Duodenal mucosa (tissue), 2 donors: Measurements from ENCODE around the gene STRN3.
"Not testable (repeated sequence)": the region's sequence is repeated elsewhere in the genome, so short reads cannot be mapped to it uniquely, and the experiment has no call there.

Experiments
- H3K27ac ChIP-seq: one replicate; pipeline ENCODE4 v1.7.0; 2013; ENCODE audit warnings: low read depth, low read length
- H3K27me3 ChIP-seq, 2 donors: one replicate each; pipeline ENCODE4 v1.7.0; 2013; ENCODE audit warnings: low read length in 2 of 2, control low read depth in 1 of 2; ENCODE audit not compliant: insufficient read depth in 2 of 2, control insufficient read depth in 1 of 2
- H3K36me3 ChIP-seq, 2 donors: one replicate each; pipeline ENCODE4 v1.7.0; 2013; ENCODE audit warnings: low read length in 2 of 2, control low read depth in 1 of 2; ENCODE audit not compliant: insufficient read depth in 2 of 2, control insufficient read depth in 1 of 2
- H3K4me1 ChIP-seq, 2 donors: one replicate each; pipeline ENCODE4 v1.7.0; 2013; ENCODE audit warnings: low read length in 2 of 2, control low read depth in 1 of 2; ENCODE audit not compliant: insufficient read depth in 2 of 2, control insufficient read depth in 1 of 2
- H3K4me3 ChIP-seq, 2 donors: one replicate each; pipeline ENCODE4 v1.7.0; 2013; ENCODE audit warnings: low read length in 2 of 2, low read depth in 1 of 2
- H3K9ac ChIP-seq, 2 donors: one replicate each; pipeline ENCODE4 v1.7.0; 2013; ENCODE audit warnings: low read length in 2 of 2, low read depth in 1 of 2
- H3K9me3 ChIP-seq, 2 donors: one replicate each; pipeline ENCODE4 v1.7.0; 2013; ENCODE audit warnings: low read length in 2 of 2, control low read depth in 1 of 2; ENCODE audit not compliant: control insufficient read depth in 1 of 2

The STRN3 gene

DNA sequence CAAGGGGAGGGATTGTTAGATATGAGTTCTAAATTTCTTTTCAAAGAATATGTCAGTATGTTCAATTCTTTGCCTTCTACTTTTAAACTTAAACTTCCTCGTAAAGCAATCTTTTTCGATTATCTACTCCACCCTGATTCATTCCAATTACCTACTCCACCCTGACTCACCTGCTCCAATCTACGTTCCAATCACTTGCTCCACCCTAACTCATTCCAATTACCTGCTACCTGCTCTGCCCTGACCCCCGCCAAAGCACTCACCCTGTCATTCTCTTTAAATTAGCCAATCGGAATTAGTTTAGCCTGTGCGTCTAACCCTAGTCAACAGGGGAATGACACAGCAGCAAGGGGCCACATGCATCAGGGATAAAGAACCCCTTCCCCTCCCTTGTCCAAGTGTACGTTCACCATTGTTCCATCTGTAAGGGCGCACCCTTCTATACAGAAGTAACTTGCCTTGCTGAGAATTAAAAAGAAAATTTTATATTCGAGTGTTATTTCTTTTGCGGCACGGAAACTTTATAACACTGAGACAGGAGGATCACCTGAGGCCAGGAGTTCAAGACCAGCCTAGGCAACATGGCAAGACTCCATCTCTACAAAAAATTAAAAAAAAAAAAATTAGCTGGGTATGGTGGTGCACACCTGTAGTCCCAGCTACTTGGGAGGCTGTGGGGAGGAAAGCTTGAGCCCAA lies 54.0 kb downstream of the STRN3 start:
- H3K9me3 ChIP-seq, H3K4me1 ChIP-seq, H3K36me3 ChIP-seq, H3K4me3 ChIP-seq, H3K27me3 ChIP-seq, H3K27ac ChIP-seq, H3K9ac ChIP-seq: not testable (repeated sequence)

DNA sequence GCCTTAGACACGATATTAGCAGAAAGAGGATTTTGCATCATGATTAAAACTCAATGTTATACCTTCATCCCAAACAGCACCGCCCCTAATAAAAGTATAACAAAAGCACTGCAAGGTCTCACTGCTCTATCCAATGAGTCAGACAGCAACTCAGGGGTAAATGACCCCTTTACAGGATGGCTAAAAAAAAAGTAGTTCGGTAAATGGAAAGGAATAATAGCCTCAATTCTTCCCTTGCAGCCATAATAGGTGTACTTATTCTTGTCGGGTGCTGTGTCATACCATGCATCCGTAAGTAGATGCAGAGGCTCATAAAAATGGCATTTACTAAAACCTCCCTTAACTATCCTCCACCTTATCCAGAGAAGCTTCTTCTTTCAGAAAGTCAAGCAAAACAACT lies 54.6 kb downstream of the STRN3 start:
- Histone ChIP-seq H3K4me1 (peaks cover 0 to 7% of the 10 kb centered on the region in 2 donors), H3K9ac (no peak overlapping the region), H3K27ac (no peak overlapping the region), H3K4me3 (no peak overlapping the region), H3K27me3 (no peaks in the 10 kb centered on the region), H3K9me3 (peaks cover 3 to 5% of the 10 kb centered on the region in 2 donors), H3K36me3 (peaks cover 3 to 4% of the 10 kb centered on the region in 2 donors)

DNA sequence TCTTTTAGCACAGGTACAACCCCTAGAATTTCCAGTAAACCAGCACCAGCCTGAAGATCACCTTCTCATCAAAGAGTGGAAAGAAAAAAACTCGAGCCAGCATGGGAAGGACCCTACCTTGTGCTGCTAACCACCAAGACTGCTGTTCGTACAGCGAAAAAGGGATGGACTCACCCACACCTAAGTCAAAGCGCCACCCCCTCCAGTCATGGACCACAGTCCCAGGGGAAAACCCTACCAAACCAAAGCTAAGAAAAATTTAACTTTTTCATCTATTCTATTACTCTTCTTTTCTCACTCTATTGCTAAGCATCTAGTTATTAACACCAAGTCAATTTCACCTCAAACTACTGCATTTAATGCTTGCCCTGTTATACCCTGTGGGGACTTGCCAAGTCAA lies 56.4 kb downstream of the STRN3 start:
- H3K4me1 ChIP-seq, H3K27me3 ChIP-seq, H3K27ac ChIP-seq, H3K4me3 ChIP-seq, H3K9ac ChIP-seq: not testable (repeated sequence)
- Histone ChIP-seq H3K9me3 (peaks cover 14 to 15% of the 10 kb centered on the region in 2 donors), H3K36me3 (peaks cover 8 to 10% of the 10 kb centered on the region in 2 donors)

DNA sequence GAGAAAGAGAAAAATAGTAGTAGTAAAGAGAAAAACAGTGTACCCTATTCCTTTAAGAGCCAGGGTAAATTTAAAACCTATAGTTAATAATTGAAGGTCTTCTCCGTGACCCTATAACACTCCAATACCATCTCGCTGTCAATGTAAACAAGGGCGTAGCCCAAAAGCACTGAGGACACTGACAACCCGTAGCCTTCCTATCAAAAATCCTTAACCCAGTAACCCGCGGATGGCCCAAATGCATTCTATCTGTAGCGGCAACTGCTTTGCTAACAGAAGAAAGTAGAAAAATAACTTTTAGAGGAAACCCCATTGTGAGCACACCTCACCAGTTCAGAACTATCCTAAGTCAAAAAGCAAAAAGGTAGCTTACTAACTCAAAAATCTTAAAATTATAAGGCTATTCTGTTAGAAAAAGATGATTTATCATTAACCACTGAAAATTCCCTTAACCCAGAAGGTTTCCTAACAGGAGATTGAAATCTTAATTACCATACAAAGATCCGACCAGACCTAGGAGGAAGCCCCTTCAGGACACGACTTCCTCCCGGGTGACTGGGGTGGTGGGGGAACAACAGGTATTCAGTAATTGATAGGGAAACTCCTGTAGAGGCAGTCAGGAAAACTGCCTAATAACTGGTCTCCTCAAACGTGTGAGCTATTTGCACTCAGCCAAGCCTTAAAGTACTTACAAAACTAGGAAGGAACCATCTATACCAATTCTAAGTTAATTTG lies 58.6 kb downstream of the STRN3 start:
- not testable (repeated sequence) for H3K4me3 ChIP-seq, H3K27me3 ChIP-seq, H3K27ac ChIP-seq, H3K4me1 ChIP-seq, H3K9ac ChIP-seq
- H3K9me3 ChIP-seq = peaks cover 14 to 15% of the 10 kb centered on the region in 2 donors
- H3K36me3 ChIP-seq = peaks cover 10 to 13% of the 10 kb centered on the region in 2 donors

DNA sequence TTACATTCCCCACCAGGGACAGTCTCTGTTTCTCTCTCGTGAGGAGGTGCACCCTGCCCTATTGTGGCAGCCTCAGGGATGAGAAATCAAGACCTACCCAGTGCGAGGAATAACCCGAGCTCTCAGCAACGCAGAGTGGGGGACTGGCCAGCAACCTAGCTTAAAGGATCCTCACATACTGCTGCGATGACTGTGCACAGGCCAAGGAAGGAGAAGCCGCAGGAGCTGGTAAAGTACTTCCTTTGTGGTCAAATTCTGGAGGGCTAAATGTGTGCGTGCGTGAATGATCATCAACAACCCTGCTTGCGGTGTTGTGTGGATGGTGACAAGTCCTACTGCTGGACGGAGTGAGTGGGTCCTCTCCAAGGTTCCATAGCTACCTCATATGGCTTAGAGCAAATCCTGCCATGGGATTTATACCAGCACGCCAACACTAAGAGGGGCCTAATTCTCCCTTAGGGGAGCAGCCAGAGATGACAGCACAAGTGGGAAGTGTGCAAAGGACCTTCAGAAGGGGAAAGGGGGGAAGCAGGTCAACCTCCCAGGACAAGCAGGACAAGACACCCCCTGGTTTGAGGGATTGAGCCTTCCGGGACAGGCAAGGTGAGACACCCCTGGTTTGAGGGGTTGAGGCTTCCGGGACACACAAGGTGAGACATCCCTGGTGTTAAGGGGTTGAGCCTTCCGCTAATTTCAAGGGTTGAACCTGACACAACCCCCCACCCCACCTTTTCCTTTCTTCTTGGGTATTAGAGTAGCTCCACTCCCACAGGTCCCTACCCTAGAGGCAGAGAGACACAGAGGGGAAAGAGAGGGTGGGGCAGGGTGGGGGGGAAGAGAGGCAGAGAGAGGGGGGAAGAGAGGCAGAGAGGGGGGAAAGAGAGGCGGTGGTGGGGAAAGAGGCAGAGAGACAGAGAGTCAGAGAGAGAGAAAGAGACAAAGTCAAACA lies 59.5 kb downstream of the STRN3 start:
- Histone ChIP-seq H3K9me3 (peaks cover 14 to 15% of the 10 kb centered on the region in 2 donors), H3K36me3 (peaks cover 10 to 13% of the 10 kb centered on the region in 2 donors), H3K9ac (no peak overlapping the region), H3K4me1 (no peaks in the 10 kb centered on the region), H3K27ac (no peak overlapping the region), H3K27me3 (no peaks in the 10 kb centered on the region), H3K4me3 (no peak overlapping the region)

DNA sequence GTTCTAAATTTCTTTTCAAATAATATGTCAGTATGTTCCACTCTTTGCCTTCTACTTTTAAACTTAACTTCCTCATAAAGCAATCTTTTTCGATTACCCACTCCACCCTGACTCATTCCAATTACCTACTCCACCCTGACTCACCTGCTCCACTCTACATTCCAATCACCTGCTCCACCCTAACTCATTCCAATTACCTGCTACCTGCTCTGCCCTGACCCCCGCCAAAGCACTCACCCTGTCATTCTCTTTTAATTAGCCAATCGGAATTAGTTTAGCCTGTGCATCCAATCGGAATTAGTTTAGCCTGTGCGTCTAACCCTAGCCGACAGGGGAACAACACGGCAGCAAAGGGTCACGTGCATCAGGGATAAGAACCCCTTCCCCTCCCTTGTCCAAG lies 60.3 kb downstream of the STRN3 start:
- Histone ChIP-seq H3K4me3 (peak overlapping the region in 1 of 2 donors; percentile 11), H3K9me3 (peaks cover 14 to 15% of the 10 kb centered on the region in 2 donors), H3K36me3 (peaks cover 10 to 13% of the 10 kb centered on the region in 2 donors)
- not testable (repeated sequence) for H3K4me1 ChIP-seq, H3K27me3 ChIP-seq, H3K9ac ChIP-seq, H3K27ac ChIP-seq

DNA sequence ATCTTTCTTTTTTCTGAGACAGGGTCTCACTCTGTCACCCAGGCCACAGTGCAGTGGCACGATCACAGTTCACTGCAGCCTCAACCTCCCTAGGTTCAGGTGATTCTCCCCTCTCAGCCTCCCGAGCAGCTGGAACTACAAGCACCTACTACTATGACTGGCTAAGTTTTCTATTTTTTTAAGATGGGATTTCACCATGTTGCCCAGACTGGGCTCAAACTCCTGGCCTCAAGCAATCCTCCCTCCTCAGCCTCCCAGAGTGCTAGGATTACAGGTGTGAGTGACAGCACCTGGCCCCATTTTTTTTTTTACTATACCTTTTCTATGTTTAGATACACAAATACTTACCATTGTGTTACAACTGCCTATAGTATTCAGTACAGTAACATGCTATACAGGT lies 63.6 kb downstream of the STRN3 start:
- Histone ChIP-seq H3K9me3 (peaks cover 14 to 15% of the 10 kb centered on the region in 2 donors), H3K36me3 (peaks cover 10 to 13% of the 10 kb centered on the region in 2 donors), H3K4me1 (peaks cover 0 to 11% of the 10 kb centered on the region in 2 donors)
- H3K9ac ChIP-seq, H3K27ac ChIP-seq, H3K4me3 ChIP-seq, H3K27me3 ChIP-seq: not testable (repeated sequence)

DNA sequence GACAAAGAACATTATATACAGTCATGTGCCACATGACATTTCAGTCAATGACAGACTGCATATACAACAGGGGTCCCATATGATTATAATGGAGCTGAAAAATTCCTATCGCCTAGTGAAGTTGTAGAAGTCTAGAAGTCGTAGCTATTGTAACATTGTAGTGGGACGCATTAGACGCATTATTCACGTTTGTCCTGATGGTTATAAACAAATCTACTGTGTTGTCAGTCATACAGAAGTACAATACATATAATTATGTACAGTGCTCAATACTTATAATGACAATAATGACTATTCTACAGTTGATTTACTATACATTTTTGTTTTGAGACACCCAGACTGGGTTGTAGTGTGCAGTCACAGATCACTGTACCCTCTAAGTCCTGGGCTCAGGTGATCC lies 64.8 kb downstream of the STRN3 start:
- no peak overlapping the region for H3K9ac ChIP-seq
- H3K36me3 ChIP-seq = peaks cover 4 to 8% of the 10 kb centered on the region in 2 donors
- H3K9me3 ChIP-seq = peaks cover 6 to 10% of the 10 kb centered on the region in 2 donors
- H3K4me1 ChIP-seq = peaks cover 0 to 11% of the 10 kb centered on the region in 2 donors
- no peak overlapping the region for H3K4me3 ChIP-seq
- H3K27ac ChIP-seq = no peak overlapping the region
- H3K27me3 ChIP-seq = no peaks in the 10 kb centered on the region

DNA sequence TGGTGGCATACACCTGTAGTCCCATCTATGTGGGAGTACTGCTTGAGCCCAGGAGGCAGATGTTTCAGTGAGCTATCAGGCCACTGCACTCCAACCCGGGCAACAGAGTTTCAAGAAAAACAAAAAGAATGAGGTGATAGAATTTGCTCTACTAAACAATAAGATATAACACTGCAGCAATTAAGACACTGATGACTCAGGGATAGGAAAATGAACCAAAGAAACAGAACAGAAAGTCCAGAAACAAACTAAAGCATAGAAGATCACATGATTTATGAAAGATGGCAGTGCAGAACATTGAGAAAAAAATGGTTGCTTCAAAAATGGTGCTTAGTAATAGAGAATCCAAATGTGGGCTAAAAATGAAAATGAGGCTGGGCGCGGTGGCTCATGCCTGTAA lies 66.0 kb downstream of the STRN3 start:
- Histone ChIP-seq H3K36me3 (peaks cover 0 to 7% of the 10 kb centered on the region in 2 donors), H3K4me1 (peaks cover 0 to 11% of the 10 kb centered on the region in 2 donors), H3K27ac (no peak overlapping the region), H3K9ac (no peak overlapping the region), H3K27me3 (no peaks in the 10 kb centered on the region), H3K4me3 (no peak overlapping the region), H3K9me3 (peaks cover 0 to 2% of the 10 kb centered on the region in 2 donors)
